Erythroblast (primary cell): ENCODE results near the gene EIF4E1B.

Source experiments
- GATA1 ChIP-seq: IDR thresholded peaks from 2 replicates; pipeline ENCODE4 v1.6.1; 2011; ENCODE audit warnings: low read depth, mild to moderate bottlenecking, control low read depth, low read length, moderate library complexity
- POLR2A ChIP-seq: IDR thresholded peaks from 2 replicates; pipeline ENCODE4 v1.6.1; 2011; ENCODE audit warnings: mild to moderate bottlenecking, low read length

DNA sequence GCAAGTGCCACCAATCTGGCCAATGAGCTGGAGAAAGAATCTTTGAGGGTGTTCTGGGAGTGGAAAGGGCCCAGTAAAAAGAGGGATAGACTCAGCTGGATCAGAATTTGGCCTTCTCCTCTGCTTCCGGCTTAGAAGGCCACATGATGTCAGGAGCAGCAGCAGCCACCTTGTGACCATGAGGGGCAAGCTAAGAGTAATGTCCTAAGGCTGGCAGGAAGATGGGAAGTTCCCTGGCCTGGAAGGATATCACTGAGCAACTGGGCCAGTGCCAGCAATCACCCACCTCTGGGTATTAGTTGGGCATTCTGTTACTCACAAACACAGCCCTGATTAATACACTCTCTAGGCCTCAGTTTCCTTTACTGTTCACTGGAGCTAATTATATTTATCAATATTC lies 61.0 kb downstream of the EIF4E1B start:
- no peak for TF ChIP-seq POLR2A
- TF ChIP-seq GATA1: no peak
